GM12878 (cell line): ENCODE data around the gene LIMS1. TPM values are rescaled to one million over a fixed set of nuclear protein-coding genes. Genes with fewer than 3 reads are reported as not detected.

Source experiments
- ATF2 ChIP-seq: IDR thresholded peaks from 2 replicates; pipeline ENCODE4 v1.6.1; 2012; ENCODE audit warnings: low read length, inconsistent platforms
- BCL11A ChIP-seq: IDR thresholded peaks from 2 replicates; pipeline ENCODE4 v1.6.1; 2011; ENCODE audit warnings: low read depth, low read length
- BMI1 ChIP-seq: fragments of 450-650 bp; IDR thresholded peaks from 2 replicates; pipeline ENCODE4 v1.6.1; 2016; ENCODE audit warnings: mild to moderate bottlenecking, moderate library complexity, borderline replicate concordance
- CHD1 ChIP-seq: IDR thresholded peaks from 2 replicates; pipeline ENCODE4 v1.6.1; 2012; ENCODE audit warnings: low read depth, low read length, improper control_type of control experiment
- EGR1 ChIP-seq, 2 experiments: IDR thresholded peaks; 1 replicate in 1 of 2; 2 replicates in 1 of 2; pipeline ENCODE4 v1.6.1; 2011 to 2012; ENCODE audit warnings: low read depth in 2 of 2, low read length in 2 of 2, borderline replicate concordance in 1 of 2, mild to moderate bottlenecking in 1 of 2, moderate library complexity in 1 of 2
- ETV6 ChIP-seq, 2 experiments: fragments of 450-650 bp in 1 of 2; IDR thresholded peaks in 1 of 2; conservative IDR thresholded peaks in 1 of 2; 2 replicates each; pipeline ENCODE4 v1.6.1; 2014; ENCODE audit warnings: antibody characterized with exemption in 1 of 2, borderline replicate concordance in 1 of 2, low read depth in 1 of 2, mild to moderate bottlenecking in 1 of 2, moderate library complexity in 1 of 2
- FOS ChIP-seq: IDR thresholded peaks from 3 replicates; pipeline ENCODE4 v1.6.1; 2011; ENCODE audit warnings: borderline replicate concordance; ENCODE audit not compliant: insufficient read length; ENCODE audit errors: extremely low read depth
- FOXM1 ChIP-seq: IDR thresholded peaks from 2 replicates; pipeline ENCODE4 v1.6.1; 2012; ENCODE audit warnings: low read depth, mild to moderate bottlenecking, inconsistent platforms, low read length, moderate library complexity
- GABPA ChIP-seq: IDR thresholded peaks from 2 replicates; pipeline ENCODE4 v1.6.1; 2014; ENCODE audit warnings: antibody characterized with exemption, low read depth, mild to moderate bottlenecking, inconsistent platforms
- HDAC2 ChIP-seq: fragments of 200-600 bp; sonication (generic); IDR thresholded peaks from 2 replicates; pipeline ENCODE4 v1.6.1; 2017
- HSF1 ChIP-seq: fragments of 150-350 bp; IDR thresholded peaks from 2 replicates; pipeline ENCODE4 v1.6.1; 2014; ENCODE audit warnings: mild to moderate bottlenecking, low read depth, low read length
- KLF5 ChIP-seq: fragments of 450-650 bp; IDR thresholded peaks from 2 replicates; pipeline ENCODE4 v1.6.1; 2014; ENCODE audit warnings: mild to moderate bottlenecking; ENCODE audit not compliant: partially characterized antibody
- MEF2B ChIP-seq: fragments of 450-650 bp; IDR thresholded peaks from 2 replicates; pipeline ENCODE4 v1.6.1; 2018; ENCODE audit warnings: mild to moderate bottlenecking, moderate library complexity; ENCODE audit not compliant: partially characterized antibody, poor library complexity, severe bottlenecking
- MLLT1 ChIP-seq: fragments of 450-650 bp; IDR thresholded peaks from 2 replicates; pipeline ENCODE4 v1.6.1; 2016; ENCODE audit warnings: mild to moderate bottlenecking
- MYC ChIP-seq: IDR thresholded peaks from 2 replicates; pipeline ENCODE4 v1.6.1; 2011; ENCODE audit warnings: mild to moderate bottlenecking, low read length, moderate library complexity, inconsistent platforms; ENCODE audit not compliant: insufficient read depth, insufficient replicate concordance, insufficient read length, severe bottlenecking
- POLR2A ChIP-seq: IDR thresholded peaks from 2 replicates; pipeline ENCODE4 v1.6.1; 2011; ENCODE audit warnings: low read depth, mild to moderate bottlenecking, low read length
- POLR2AphosphoS2 ChIP-seq: IDR thresholded peaks from 2 replicates; pipeline ENCODE4 v1.6.1; 2011; ENCODE audit warnings: low read depth, mild to moderate bottlenecking, low read length, improper control_type of control experiment, moderate library complexity
- RB1 ChIP-seq: fragments of 450-650 bp; formaldehyde crosslinking; IDR thresholded peaks from 2 replicates; pipeline ENCODE4 v1.6.1; 2017; ENCODE audit warnings: mild to moderate bottlenecking, borderline replicate concordance
- RCOR1 ChIP-seq: conservative IDR thresholded peaks from 2 replicates; pipeline ENCODE4 v1.6.1; 2012; ENCODE audit warnings: low read depth, low read length, improper control_type of control experiment
- ZBTB33 ChIP-seq: fragments of 450-650 bp; IDR thresholded peaks from 2 replicates; pipeline ENCODE4 v1.6.1; 2017; ENCODE audit warnings: mild to moderate bottlenecking
- ZNF207 ChIP-seq: fragments of 450-650 bp; IDR thresholded peaks from 2 replicates; pipeline ENCODE4 v1.6.1; 2014; ENCODE audit warnings: antibody characterized with exemption, mild to moderate bottlenecking, borderline replicate concordance
- ZNF217 ChIP-seq: fragments of 450-650 bp; IDR thresholded peaks from 2 replicates; pipeline ENCODE4 v1.6.1; 2017; ENCODE audit warnings: antibody characterized with exemption, mild to moderate bottlenecking
- ZNF384 ChIP-seq: IDR thresholded peaks from 2 replicates; pipeline ENCODE4 v1.6.1; 2012; ENCODE audit warnings: low read depth, mild to moderate bottlenecking, low read length, improper control_type of control experiment, borderline replicate concordance
- polyA plus RNA-seq, 11 experiments: library from polyadenylated mRNA; depleted of rRNA in 4 of 11; unstranded in 6 of 11; stranded (reverse) in 5 of 11; fragments of >200 nt; fragmentation: Nextera tagmentation in 4 of 11; fragmentation: Illumina TruSeq in 1 of 11; extraction: Ambion mirVana in 4 of 11; extraction: Trizol in 1 of 11; gene quantifications; 1 replicate in 1 of 11; 2 replicates in 10 of 11; pipeline versions ENCODE4 v1.2.1 to v1.2.3, GENCODE V29; 2011 to 2016; ENCODE audit warnings: inconsistent platforms in 2 of 11, missing spikeins in 2 of 11, low read depth in 1 of 11
- total RNA-seq, 4 experiments: library from RNA; depleted of rRNA in 3 of 4; stranded (reverse); fragments of >200 nt in 3 of 4; fragmentation: Illumina TruSeq in 1 of 4; extraction: Trizol in 1 of 4; gene quantifications; 2 replicates each; pipeline versions ENCODE4 v1.2.1 to v1.2.3, GENCODE V29; 2013 to 2021

LIMS1 gene
- total and polyA plus RNA-seq, 10 of the 15 experiments (the other 5 are each of a cell fraction or from before 2014, with no cell fraction given): 15.7 to 98.1 (median 43.9) TPM

GRCh38 chr2:108612153-108612513, 77.9 kb downstream of the LIMS1 start (continued):
- TF ChIP-seq MLLT1: no peak
- no peak for TF ChIP-seq HSF1
- no peak for TF ChIP-seq FOS
- TF ChIP-seq FOXM1: peak; percentile 91; the same call in 1 of the 2 replicates
- no peak for TF ChIP-seq KLF5
- TF ChIP-seq ZNF207: no peak
- TF ChIP-seq MEF2B: peak; percentile 66
- no peak for TF ChIP-seq ZBTB33
- TF ChIP-seq RCOR1: peak; percentile 71; the same call in 1 of the 2 replicates
- no peak for TF ChIP-seq MYC
- TF ChIP-seq BMI1: peak; percentile 83
- TF ChIP-seq POLR2AphosphoS2: no peak
- TF ChIP-seq BCL11A: peak; percentile 99
- peak; percentile 42; the same call in 1 of the 2 replicates for TF ChIP-seq GABPA
- TF ChIP-seq ATF2: peak; percentile 88
- peak; percentile 49; the same call in 1 of the 2 replicates for TF ChIP-seq CHD1
- TF ChIP-seq RB1: no peak
- TF ChIP-seq HDAC2: no peak
- TF ChIP-seq ZNF384: peak; percentile 52; the same call in 1 of the 2 replicates
- TF ChIP-seq EGR1 (IDR thresholded peaks at IDR 0.05; ENCODE audit: borderline replicate concordance in 1 of 2, low read depth in 2 of 2, low read length in 2 of 2): peak; percentile 78 to 100
- TF ChIP-seq POLR2A: no peak
- peak in 1 of 2 experiments; percentile 62; a peak in 1 of 4 replicates for TF ChIP-seq ETV6 (conservative IDR thresholded peaks at IDR 0.05 in 1 of 2, IDR thresholded peaks at IDR 0.05 in 1 of 2; ENCODE audit: borderline replicate concordance in 1 of 2, low read depth in 1 of 2)
- TF ChIP-seq ZNF217: peak; percentile 51; the same call in 1 of the 2 replicates
